Mesendoderm (in vitro differentiated cells): ENCODE measurements around the gene DNASE1L1.

ENCODE experiments used
- DNase-seq: peaks from one replicate; pipeline ENCODE4 v3.0.0; 2013
- H2AK5ac ChIP-seq: 2 replicates; pipeline ENCODE4 v1.6.1; 2013; ENCODE audit warnings: low read length, inconsistent platforms
- H2BK120ac ChIP-seq: 2 replicates; pipeline ENCODE4 v1.6.1; 2013; ENCODE audit warnings: low read depth, mild to moderate bottlenecking, low read length, moderate library complexity, mixed read lengths
- H2BK15ac ChIP-seq: replicated peaks from 2 replicates; pipeline ENCODE4 v1.6.1; 2013; ENCODE audit warnings: low read depth, mild to moderate bottlenecking, moderate library complexity
- H2BK5ac ChIP-seq: 2 replicates; pipeline ENCODE4 v1.6.1; 2013; ENCODE audit warnings: low read length, inconsistent platforms
- H3K18ac ChIP-seq: 2 replicates; pipeline ENCODE4 v1.6.1; 2013; ENCODE audit warnings: mild to moderate bottlenecking, low read length, mixed read lengths
- H3K23ac ChIP-seq: one replicate; pipeline ENCODE4 v1.6.1; 2013; ENCODE audit warnings: low read length
- H3K27ac ChIP-seq: 2 replicates; pipeline ENCODE4 v1.5.1; 2013; ENCODE audit warnings: low read depth, mild to moderate bottlenecking, inconsistent platforms, low read length, moderate library complexity
- H3K27me3 ChIP-seq: 2 replicates; pipeline ENCODE4 v1.6.1; 2013; ENCODE audit warnings: low read length, control low read depth, mild to moderate bottlenecking, inconsistent platforms; ENCODE audit not compliant: insufficient read depth, poor library complexity
- H3K36me3 ChIP-seq: 2 replicates; pipeline ENCODE4 v1.6.1; 2013; ENCODE audit warnings: low read length, inconsistent platforms; ENCODE audit not compliant: control insufficient read depth, insufficient read depth
- H3K4ac ChIP-seq: one replicate; pipeline ENCODE4 v1.6.1; 2013; ENCODE audit warnings: low read depth, mild to moderate bottlenecking, low read length, moderate library complexity
- H3K4me1 ChIP-seq: 2 replicates; pipeline ENCODE4 v1.6.1; 2013; ENCODE audit warnings: low read depth, low read length, inconsistent platforms; ENCODE audit not compliant: control insufficient read depth
- H3K4me2 ChIP-seq: 2 replicates; pipeline ENCODE4 v1.6.1; 2013; ENCODE audit warnings: low read length
- H3K4me3 ChIP-seq: 2 replicates; pipeline ENCODE4 v1.5.1; 2013; ENCODE audit warnings: mild to moderate bottlenecking, low read length
- H3K56ac ChIP-seq: one replicate; pipeline ENCODE4 v1.6.1; 2013; ENCODE audit warnings: low read length
- H3K79me1 ChIP-seq: 2 replicates; pipeline ENCODE4 v1.6.1; 2013; ENCODE audit warnings: low read length, inconsistent platforms
- H3K79me2 ChIP-seq: 2 replicates; pipeline ENCODE4 v1.6.1; 2013; ENCODE audit warnings: mild to moderate bottlenecking, low read length; ENCODE audit not compliant: control insufficient read depth, insufficient read depth
- H3K9ac ChIP-seq: 2 replicates; pipeline ENCODE4 v1.6.1; 2013; ENCODE audit warnings: low read length, inconsistent platforms
- H4K5ac ChIP-seq: one replicate; pipeline ENCODE4 v1.6.1; 2013; ENCODE audit warnings: low read length
- H4K8ac ChIP-seq: one replicate; pipeline ENCODE4 v1.6.1; 2013; ENCODE audit warnings: low read depth, mild to moderate bottlenecking, control low read depth, low read length, moderate library complexity
- WGBS: extraction: QIAGEN DNeasy Blood & Tissue Kit; methylation state at CpG from one replicate; pipeline ENCODE4 v1.1.7; 2013; ENCODE audit warnings: low lambda C conversion rate, missing lambda C conversion rate; ENCODE audit not compliant: insufficient coverage; ENCODE audit errors: extremely low coverage; 5-methylcytosine and 5-hydroxymethylcytosine counted together

Gene DNASE1L1

GRCh38 chrX:154417157-154417556 lies 8.1 kb upstream of the DNASE1L1 start:
- Histone ChIP-seq H2BK5ac (no peak overlapping the region), H2BK120ac (no peak overlapping the region), H2AK5ac (no peak overlapping the region), H3K4me3 (no peak overlapping the region), H3K23ac (no peak overlapping the region), H3K79me2 (no peaks in the 10 kb centered on the region), H3K18ac (no peak overlapping the region), H3K9ac (no peak overlapping the region), H3K36me3 (no peaks in the 10 kb centered on the region), H3K79me1 (no peaks in the 10 kb centered on the region), H3K4ac (no peak overlapping the region), H3K27me3 (no peaks in the 10 kb centered on the region), H3K56ac (no peak overlapping the region), H3K27ac (no peak overlapping the region), H4K8ac (no peak overlapping the region), H4K5ac (no peak overlapping the region), H2BK15ac (no peak overlapping the region), H3K4me2 (no peak overlapping the region), H3K4me1 (no peaks in the 10 kb centered on the region)
- WGBS, result no CpG with 5 or more reads among the region's 7 CpGs
- DNase-seq, result no peak

- H4K8ac ChIP-seq, result no peak overlapping the region
- H3K18ac ChIP-seq, result no peak overlapping the region
- WGBS, result no CpG with 5 or more reads among the region's 8 CpGs
- H3K9ac ChIP-seq, result no peak overlapping the region
- no peak overlapping the region for H3K4me2 ChIP-seq
- no peak overlapping the region for H3K23ac ChIP-seq
- H3K79me2 ChIP-seq, result no peaks in the 10 kb centered on the region
- no peak overlapping the region for H3K4me3 ChIP-seq
- no peak overlapping the region for H2AK5ac ChIP-seq
- H3K4ac ChIP-seq, result no peak overlapping the region
- no peaks in the 10 kb centered on the region for H3K27me3 ChIP-seq
- H2BK5ac ChIP-seq, result no peak overlapping the region
- no peaks in the 10 kb centered on the region for H3K4me1 ChIP-seq
- H3K36me3 ChIP-seq, result no peaks in the 10 kb centered on the region
- no peaks in the 10 kb centered on the region for H3K79me1 ChIP-seq
- no peak overlapping the region for H3K27ac ChIP-seq
- no peak for DNase-seq
- H4K5ac ChIP-seq, result no peak overlapping the region
- no peak overlapping the region for H2BK15ac ChIP-seq
- H2BK120ac ChIP-seq, result no peak overlapping the region
- no peak overlapping the region for H3K56ac ChIP-seq
Observed at GRCh38 chrX:154413142-154413541, 4.1 kb upstream of the DNASE1L1 start.

GRCh38 chrX:154412468-154412867 lies 3.4 kb upstream of the DNASE1L1 start:
- Histone ChIP-seq H3K9ac (peak overlapping the region; percentile 82), H3K79me1 (no peaks in the 10 kb centered on the region), H3K79me2 (no peaks in the 10 kb centered on the region), H3K36me3 (no peaks in the 10 kb centered on the region), H3K27me3 (no peaks in the 10 kb centered on the region), H2BK5ac (no peak overlapping the region), H2AK5ac (no peak overlapping the region), H4K5ac (no peak overlapping the region), H2BK15ac (no peak overlapping the region), H3K23ac (no peak overlapping the region), H3K4me3 (no peak overlapping the region), H3K56ac (no peak overlapping the region), H3K27ac (no peak overlapping the region), H4K8ac (no peak overlapping the region), H3K4me1 (no peaks in the 10 kb centered on the region), H3K4ac (no peak overlapping the region), H3K18ac (no peak overlapping the region), H2BK120ac (no peak overlapping the region), H3K4me2 (no peak overlapping the region)
- no CpG with 5 or more reads among the region's 4 CpGs for whole genome bisulfite sequencing
- DNase-seq, result no peak

- Histone ChIP-seq H2BK15ac (no peak overlapping the region), H4K8ac (no peak overlapping the region), H3K23ac (no peak overlapping the region), H4K5ac (no peak overlapping the region), H3K9ac (peak overlapping the region; percentile 82), H3K4me1 (no peaks in the 10 kb centered on the region), H3K27ac (peak overlapping the region; percentile 68), H3K4me2 (peak overlapping the region; percentile 20), H3K27me3 (no peaks in the 10 kb centered on the region), H3K79me1 (no peaks in the 10 kb centered on the region), H3K36me3 (no peaks in the 10 kb centered on the region), H3K18ac (no peak overlapping the region), H3K4ac (peak overlapping the region; percentile 75), H2BK5ac (no peak overlapping the region), H2BK120ac (no peak overlapping the region), H3K56ac (peak overlapping the region; percentile 93), H3K4me3 (peak overlapping the region; percentile 65), H2AK5ac (no peak overlapping the region), H3K79me2 (no peaks in the 10 kb centered on the region)
- WGBS, result no CpG with 5 or more reads among the region's 29 CpGs
- peak; percentile 67 for DNase-seq
Observed at GRCh38 chrX:154411981-154412340, 2.9 kb upstream of the DNASE1L1 start.

- Histone ChIP-seq H2AK5ac (no peak overlapping the region), H3K56ac (peak overlapping the region; percentile 83), H3K18ac (no peak overlapping the region), H4K8ac (no peak overlapping the region), H3K4me3 (no peak overlapping the region), H3K9ac (peak overlapping the region; percentile 78), H2BK5ac (no peak overlapping the region), H3K27me3 (no peaks in the 10 kb centered on the region), H2BK15ac (no peak overlapping the region), H3K4ac (no peak overlapping the region), H3K36me3 (no peaks in the 10 kb centered on the region), H3K4me1 (no peaks in the 10 kb centered on the region), H3K79me2 (no peaks in the 10 kb centered on the region), H3K4me2 (peak overlapping the region; percentile 44), H3K79me1 (no peaks in the 10 kb centered on the region), H4K5ac (no peak overlapping the region), H3K27ac (no peak overlapping the region), H3K23ac (no peak overlapping the region), H2BK120ac (no peak overlapping the region)
- no CpG with 5 or more reads among the region's 10 CpGs for WGBS
- no peak for DNase-seq
Observed at GRCh38 chrX:154408659-154409221, 314 bp downstream of the DNASE1L1 start.

GRCh38 chrX:154404625-154405192 lies 4.3 kb downstream of the DNASE1L1 start:
- no peak overlapping the region for H2BK5ac ChIP-seq
- H3K18ac ChIP-seq, result no peak overlapping the region
- no peak for DNase-seq
- peaks cover 2% of the 10 kb centered on the region for H3K79me2 ChIP-seq
- H3K79me1 ChIP-seq, result peaks cover 1% of the 10 kb centered on the region
- no peak overlapping the region for H3K4ac ChIP-seq
- H2AK5ac ChIP-seq, result no peak overlapping the region
- H3K4me3 ChIP-seq, result no peak overlapping the region
- H3K27me3 ChIP-seq, result no peaks in the 10 kb centered on the region
- H2BK15ac ChIP-seq, result no peak overlapping the region
- H4K5ac ChIP-seq, result no peak overlapping the region
- peaks cover 5% of the 10 kb centered on the region for H3K36me3 ChIP-seq
- H3K27ac ChIP-seq, result no peak overlapping the region
- no peak overlapping the region for H3K4me2 ChIP-seq
- H3K9ac ChIP-seq, result no peak overlapping the region
- no peak overlapping the region for H4K8ac ChIP-seq
- no peak overlapping the region for H2BK120ac ChIP-seq
- WGBS, result no CpG with 5 or more reads among the region's 16 CpGs
- H3K56ac ChIP-seq, result no peak overlapping the region
- no peaks in the 10 kb centered on the region for H3K4me1 ChIP-seq
- H3K23ac ChIP-seq, result no peak overlapping the region
